OCI-LY7 (cell line): ENCODE measurements around the gene DELE1. TPM values are rescaled to one million over a fixed set of nuclear protein-coding genes. Genes with fewer than 3 reads are reported as not detected.

Experiments
- BruUV-seq: library from RNA; stranded (reverse); fragments of 400-500 nt; replicated peaks from 2 replicates; lab custom pipeline; 2021; lab: Mats Ljungman, UMichigan
- CTCF ChIA-PET: fragments of 300-600 bp; sonication (Branson Sonifier 250); formaldehyde crosslinking; loops from one replicate; lab custom pipeline; 2022; ENCODE audit warnings: antibody characterized with exemption; ENCODE audit not compliant: unreplicated experiment; lab: Charles Lee
- POLR2A ChIA-PET: fragments of 300-600 bp; sonication (Branson Sonifier 250); formaldehyde crosslinking; loops from one replicate; lab custom pipeline; 2022; ENCODE audit warnings: antibody characterized with exemption; lab: Charles Lee
- DNase-seq: peaks from one replicate; pipeline ENCODE4 v3.0.0-alpha.2; 2015; ENCODE audit warnings: low spot score
- H2AFZ ChIP-seq: fragments of 200-600 bp; sonication (generic), shearing (Covaris generic); 2 replicates; pipeline ENCODE4 v1.6.1; 2014; ENCODE audit warnings: mild to moderate bottlenecking, antibody characterized with exemption, low read length, moderate library complexity
- H3K27ac ChIP-seq: fragments of 200-600 bp; sonication (generic); 2 replicates; pipeline ENCODE4 v1.5.1; 2014; ENCODE audit warnings: mixed run types, low read depth, mild to moderate bottlenecking, moderate library complexity, low read length, inconsistent platforms; ENCODE audit not compliant: poor library complexity, severe bottlenecking
- H3K36me3 ChIP-seq: fragments of 200-600 bp; sonication (generic); 2 replicates; pipeline ENCODE4 v1.6.1; 2014; ENCODE audit warnings: mild to moderate bottlenecking, antibody characterized with exemption, low read length, moderate library complexity, mixed read lengths; ENCODE audit not compliant: insufficient read depth
- H3K4me1 ChIP-seq: fragments of 200-600 bp; sonication (generic); 2 replicates; pipeline ENCODE4 v1.5.1; 2014; ENCODE audit warnings: mild to moderate bottlenecking, low read length; ENCODE audit not compliant: insufficient read depth, poor library complexity, severe bottlenecking
- H3K4me2 ChIP-seq: fragments of 200-600 bp; sonication (generic); 2 replicates; pipeline ENCODE4 v1.6.1; 2014; ENCODE audit warnings: mild to moderate bottlenecking, low read length
- H3K4me3 ChIP-seq: fragments of 200-600 bp; sonication (generic); 2 replicates; pipeline ENCODE4 v1.5.1; 2014; ENCODE audit warnings: mild to moderate bottlenecking, low read depth, low read length; ENCODE audit not compliant: poor library complexity, severe bottlenecking
- H3K79me2 ChIP-seq: fragments of 200-600 bp; sonication (generic); 2 replicates; pipeline ENCODE4 v1.6.1; 2016; ENCODE audit warnings: low read depth, mild to moderate bottlenecking, low read length, moderate library complexity, mixed read lengths; ENCODE audit not compliant: insufficient read depth
- H3K9me2 ChIP-seq: fragments of 200-600 bp; sonication (generic); 2 replicates; pipeline ENCODE4 v1.6.1; 2016; ENCODE audit warnings: mild to moderate bottlenecking, low read length, mixed read lengths; ENCODE audit not compliant: insufficient read depth
- H3K9me3 ChIP-seq: fragments of 200-600 bp; sonication (generic); 2 replicates; pipeline ENCODE4 v1.6.1; 2014; ENCODE audit warnings: mild to moderate bottlenecking, mixed run types, low read length, mixed read lengths
- H4K20me1 ChIP-seq: fragments of 200-600 bp; sonication (generic); 2 replicates; pipeline ENCODE4 v1.6.1; 2014; ENCODE audit warnings: mild to moderate bottlenecking, antibody characterized with exemption, low read length, moderate library complexity, mixed read lengths; ENCODE audit not compliant: insufficient read depth
- EZH2phosphoT487 ChIP-seq: fragments of 200-600 bp; sonication (generic); IDR thresholded peaks from 2 replicates; pipeline ENCODE4 v1.6.1; 2018; ENCODE audit warnings: low read depth, borderline replicate concordance, mild to moderate bottlenecking, mixed run types, antibody characterized with exemption, low read length, moderate library complexity, mixed read lengths
- intact Hi-C: fragments of 100-400 bp; cut with micrococcal nuclease; formaldehyde crosslinking; loops from one replicate; pipeline ENCODE4 v1.10.0; 2022; ENCODE audit not compliant: unreplicated experiment
- total RNA-seq, 2 experiments: library from RNA; depleted of rRNA in 1 of 2; stranded (reverse); fragments of >200 nt in 1 of 2; shearing (Covaris generic) in 1 of 2; gene quantifications; 2 replicates each; pipeline ENCODE4 v1.2.3, GENCODE V29; 2014 to 2022
- TF ChIP-seq, protein P1 (sequence below): fragments of 200-600 bp; sonication (generic); conservative IDR thresholded peaks from 2 replicates; pipeline ENCODE4 v1.5.1; 2014; ENCODE audit warnings: mild to moderate bottlenecking, antibody characterized with exemption, low read length, moderate library complexity, mixed read lengths

Gene DELE1
- total RNA-seq, 2 experiments from 2014 or later, result 78.5 to 81.2 TPM

DNA sequence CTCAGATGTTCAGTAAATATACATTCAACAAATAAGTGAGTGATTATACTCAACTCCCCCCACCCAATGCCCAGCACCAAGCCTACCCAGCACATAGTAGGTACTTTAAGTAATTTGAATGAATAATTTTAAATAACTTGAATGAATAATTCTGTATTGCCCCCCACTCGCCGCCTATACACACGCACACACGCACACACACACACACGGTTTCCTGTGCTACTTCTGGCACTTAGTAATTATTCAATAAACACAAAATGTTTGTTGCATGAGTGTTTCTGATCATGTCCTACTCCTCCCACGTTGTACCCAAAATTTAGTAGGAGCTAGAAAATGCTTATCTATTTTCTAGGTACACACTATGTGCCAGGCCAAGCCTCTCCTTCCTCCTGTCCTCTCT lies 18.1 kb downstream of the DELE1 start:
- Histone ChIP-seq H3K36me3 (peaks cover 25% of the 10 kb centered on the region), H3K4me3 (no peak overlapping the region), H3K27ac (no peak overlapping the region), H4K20me1 (no peaks in the 10 kb centered on the region), H3K9me3 (no peaks in the 10 kb centered on the region), H3K9me2 (no peaks in the 10 kb centered on the region), H3K79me2 (no peaks in the 10 kb centered on the region), H2AFZ (no peak overlapping the region), H3K4me2 (no peak overlapping the region), H3K4me1 (no peaks in the 10 kb centered on the region)
- POLR2A ChIA-PET, result interaction anchor here (3.9 kb wide), 1 partner anchor 19 kb away, joined by 20 read pairs; the partner anchor contains the start of gene DELE1
- TF ChIP-seq, protein P1, sequence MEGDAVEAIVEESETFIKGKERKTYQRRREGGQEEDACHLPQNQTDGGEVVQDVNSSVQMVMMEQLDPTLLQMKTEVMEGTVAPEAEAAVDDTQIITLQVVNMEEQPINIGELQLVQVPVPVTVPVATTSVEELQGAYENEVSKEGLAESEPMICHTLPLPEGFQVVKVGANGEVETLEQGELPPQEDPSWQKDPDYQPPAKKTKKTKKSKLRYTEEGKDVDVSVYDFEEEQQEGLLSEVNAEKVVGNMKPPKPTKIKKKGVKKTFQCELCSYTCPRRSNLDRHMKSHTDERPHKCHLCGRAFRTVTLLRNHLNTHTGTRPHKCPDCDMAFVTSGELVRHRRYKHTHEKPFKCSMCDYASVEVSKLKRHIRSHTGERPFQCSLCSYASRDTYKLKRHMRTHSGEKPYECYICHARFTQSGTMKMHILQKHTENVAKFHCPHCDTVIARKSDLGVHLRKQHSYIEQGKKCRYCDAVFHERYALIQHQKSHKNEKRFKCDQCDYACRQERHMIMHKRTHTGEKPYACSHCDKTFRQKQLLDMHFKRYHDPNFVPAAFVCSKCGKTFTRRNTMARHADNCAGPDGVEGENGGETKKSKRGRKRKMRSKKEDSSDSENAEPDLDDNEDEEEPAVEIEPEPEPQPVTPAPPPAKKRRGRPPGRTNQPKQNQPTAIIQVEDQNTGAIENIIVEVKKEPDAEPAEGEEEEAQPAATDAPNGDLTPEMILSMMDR, result no peak
- TF ChIP-seq EZH2phosphoT487, result no peak
- BruUV-seq, result no TSS peak
- CTCF ChIA-PET, result no interaction called here
- DNase-seq, result no peak
- intact Hi-C loops, result no loop called here

DNA sequence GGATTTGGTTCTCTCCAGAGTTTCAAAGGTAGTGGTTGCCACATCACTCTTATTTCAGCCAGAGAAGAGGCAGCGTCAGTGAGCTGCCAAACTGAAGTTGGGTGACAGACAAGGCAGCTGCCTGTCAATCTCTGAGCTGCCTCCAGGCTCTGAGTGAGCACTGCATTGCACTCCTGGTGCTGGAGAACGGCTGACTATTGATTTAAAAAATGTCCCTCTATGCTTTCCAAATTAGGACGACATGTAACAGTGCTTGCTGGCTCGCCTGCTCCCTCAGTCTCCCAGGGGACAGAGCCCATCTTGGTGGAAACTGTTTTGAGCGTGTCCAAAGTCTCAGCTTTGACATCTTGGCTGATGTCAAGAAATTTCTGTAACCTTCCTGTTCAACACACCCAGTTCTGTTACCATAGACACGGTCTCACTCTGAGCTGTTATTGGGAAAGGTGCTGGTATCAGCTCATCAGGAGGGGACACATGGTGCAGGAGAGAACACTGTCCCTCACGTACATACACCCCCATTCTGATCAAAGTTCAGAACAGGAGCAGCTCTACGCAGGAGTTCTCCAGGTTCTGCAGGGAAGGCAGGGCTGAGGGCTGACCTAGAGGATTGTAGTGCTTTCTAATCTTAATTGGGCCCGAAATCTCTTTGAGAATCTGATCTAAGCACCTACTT lies 18.6 kb downstream of the DELE1 start:
- POLR2A ChIA-PET, result interaction anchor here (3.9 kb wide), 1 partner anchor 20 kb away, joined by 20 read pairs; the partner anchor contains the start of gene DELE1
- no peak for TF ChIP-seq EZH2phosphoT487
- TF ChIP-seq, protein P1, result no peak

DNA sequence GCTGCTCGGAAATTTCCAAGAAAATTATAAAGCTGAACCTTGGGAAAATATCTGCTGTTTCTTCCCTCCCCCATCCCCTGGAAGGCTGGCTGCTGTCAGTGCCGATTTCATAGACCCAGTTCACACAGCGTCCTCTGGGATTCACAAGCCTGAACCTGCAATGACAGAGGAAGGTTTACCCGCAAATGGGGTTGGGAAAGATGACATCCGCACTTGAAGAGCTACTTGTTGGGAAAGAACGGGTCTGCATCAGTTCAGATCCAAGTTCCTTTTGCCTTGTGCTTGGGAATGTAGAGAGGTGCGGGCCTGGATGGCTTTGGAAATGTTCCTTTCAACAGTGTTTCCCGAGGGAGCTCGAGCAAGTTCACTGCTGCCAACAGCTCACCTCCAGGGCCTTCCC lies 20.4 kb downstream of the DELE1 start:
- Histone ChIP-seq H3K4me2 (no peak overlapping the region), H2AFZ (no peak overlapping the region), H3K9me3 (no peaks in the 10 kb centered on the region), H3K79me2 (no peaks in the 10 kb centered on the region), H4K20me1 (no peaks in the 10 kb centered on the region), H3K36me3 (peaks cover 9% of the 10 kb centered on the region; the same call in 1 of the 2 replicates), H3K4me1 (no peaks in the 10 kb centered on the region), H3K27ac (no peak overlapping the region), H3K9me2 (no peaks in the 10 kb centered on the region), H3K4me3 (no peak overlapping the region)
- CTCF ChIA-PET, result interaction anchor here (1.0 kb wide), 1 partner anchor 27 kb away, joined by 3 read pairs; no protein-coding TSS in a partner anchor
- no TSS peak for BruUV-seq
- intact Hi-C loops, result no loop called here
- no peak for TF ChIP-seq EZH2phosphoT487
- TF ChIP-seq, protein P1, result no peak
- POLR2A ChIA-PET, result interaction anchor here (0.6 to 3.9 kb wide), 5 partner anchors 10 to 205 kb away, joined by 3 to 20 read pairs (median 5); partner anchors contain the start of gene DELE1
- no peak for DNase-seq

More for the DNA sequence above, 18.6 kb downstream of the DELE1 start:
- no TSS peak for BruUV-seq
- Histone ChIP-seq H3K9me2 (no peaks in the 10 kb centered on the region), H4K20me1 (no peaks in the 10 kb centered on the region), H3K79me2 (no peaks in the 10 kb centered on the region), H3K36me3 (peaks cover 20% of the 10 kb centered on the region; the same call in 1 of the 2 replicates), H3K27ac (no peak overlapping the region), H3K4me1 (no peaks in the 10 kb centered on the region), H3K4me2 (no peak overlapping the region), H3K9me3 (no peaks in the 10 kb centered on the region), H3K4me3 (no peak overlapping the region), H2AFZ (no peak overlapping the region)
- no peak for DNase-seq
- CTCF ChIA-PET, result no interaction called here
- intact Hi-C loops, result no loop called here
